ENCODE measurements around the gene DYNLT4.
"Not testable (repeated sequence)": the region's sequence is repeated elsewhere in the genome, so short reads cannot be mapped to it uniquely, and the experiment has no call there.

DYNLT4 gene

DNA sequence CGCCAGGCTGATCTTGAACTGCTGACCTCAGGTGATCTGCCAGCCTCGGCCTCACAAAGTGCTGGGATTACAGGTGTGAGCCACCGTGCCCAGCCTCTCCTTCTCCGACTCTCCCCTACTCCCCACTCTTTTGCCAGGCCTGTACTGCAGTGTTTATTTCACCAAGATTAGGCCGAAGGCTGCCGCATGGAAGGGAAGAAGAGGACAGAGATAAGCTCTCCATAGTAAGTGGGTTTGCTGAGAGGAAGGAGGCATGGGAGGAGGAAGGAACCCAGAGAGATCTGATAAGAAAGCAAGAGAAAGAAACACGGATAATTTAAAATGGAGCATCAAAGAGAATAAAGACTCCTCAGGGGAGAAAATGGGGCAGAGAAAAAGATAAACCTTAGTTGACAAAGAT, 27.2 kb upstream of the DYNLT4 start:
- Mint-ChIP-seq H3K36me3 (no peaks in the 10 kb centered on the region), H3K4me1 (peaks cover 7% of the 10 kb centered on the region), H3K4me3 (no peak overlapping the region), H3K9me3 (no peaks in the 10 kb centered on the region), H3K27ac (no peak overlapping the region), H3K27me3 (no peaks in the 10 kb centered on the region)

DNA sequence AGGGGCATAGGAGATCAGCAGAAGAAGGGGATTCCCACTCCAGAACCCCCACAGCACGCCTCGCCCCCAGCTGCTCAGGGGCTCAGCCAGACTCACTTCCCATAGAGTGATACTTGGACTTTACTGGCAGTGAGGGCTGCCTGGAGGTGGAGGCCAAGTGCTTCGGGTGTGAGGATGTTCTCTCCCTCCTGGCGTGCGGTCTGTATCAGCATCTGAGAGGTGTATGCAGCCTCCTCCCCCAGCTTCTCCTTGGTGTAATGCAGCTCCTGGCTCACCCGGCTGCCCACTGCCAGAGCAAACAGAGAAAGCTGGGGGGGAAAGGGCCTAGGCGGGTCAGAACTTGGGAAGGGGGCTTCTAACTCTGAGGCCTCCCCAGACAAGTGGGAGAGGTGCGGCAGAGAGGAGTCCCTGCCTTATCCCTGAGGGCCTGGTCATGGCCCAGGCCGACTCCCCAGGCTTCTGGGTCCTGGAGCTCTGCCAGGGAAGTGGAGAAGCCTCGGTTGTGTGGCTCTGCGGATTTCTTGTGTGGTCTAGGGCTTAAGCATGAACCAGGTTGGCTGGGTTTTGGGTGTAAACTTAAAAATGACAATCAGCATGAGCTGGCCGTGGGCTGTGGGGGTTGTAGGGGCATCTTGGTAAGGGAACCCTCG, 25.0 kb upstream of the DYNLT4 start:
- H3K9me3 Mint-ChIP-seq, result no peaks in the 10 kb centered on the region
- peaks cover 7% of the 10 kb centered on the region for H3K4me1 Mint-ChIP-seq
- H3K36me3 Mint-ChIP-seq, result no peaks in the 10 kb centered on the region
- H3K27ac Mint-ChIP-seq, result no peak overlapping the region
- H3K4me3 Mint-ChIP-seq, result no peak overlapping the region
- no peaks in the 10 kb centered on the region for H3K27me3 Mint-ChIP-seq

- H3K27ac Mint-ChIP-seq, result no peak overlapping the region
These were observed 24.4 kb upstream of the DYNLT4 start for GRCh38 chr1:44831516-44831915.

DNA sequence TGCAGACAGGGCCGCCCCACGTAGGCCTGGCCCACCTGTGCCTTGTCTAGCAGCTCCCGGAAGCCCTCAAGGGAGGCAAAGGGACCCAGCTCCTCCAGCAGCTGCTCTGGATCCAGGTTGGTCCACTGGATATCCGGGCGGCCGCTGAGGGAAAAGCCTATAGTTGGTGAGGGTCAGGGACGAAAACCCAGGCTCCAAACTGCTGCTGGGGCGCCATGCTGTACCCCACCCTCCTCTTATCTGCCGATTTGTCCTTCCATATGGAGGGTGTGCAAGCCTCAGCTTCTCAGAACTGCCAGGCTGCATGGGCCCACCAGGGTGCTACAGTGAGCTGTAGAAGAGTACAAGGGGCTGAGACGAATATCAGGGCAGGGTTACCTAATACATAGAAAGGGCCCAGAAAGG, 23.8 kb upstream of the DYNLT4 start:
- Mint-ChIP-seq H3K4me3 (no peak overlapping the region), H3K4me1 (peaks cover 5% of the 10 kb centered on the region), H3K9me3 (no peaks in the 10 kb centered on the region), H3K27me3 (no peaks in the 10 kb centered on the region), H3K27ac (no peak overlapping the region), H3K36me3 (no peaks in the 10 kb centered on the region)

More at GRCh38 chr1:44831516-44831915, 24.4 kb upstream of the DYNLT4 start:
- H3K4me1 Mint-ChIP-seq, result peaks cover 7% of the 10 kb centered on the region
- H3K27me3 Mint-ChIP-seq, result no peaks in the 10 kb centered on the region
- H3K4me3 Mint-ChIP-seq, result no peak overlapping the region
- H3K36me3 Mint-ChIP-seq, result no peaks in the 10 kb centered on the region
- no peaks in the 10 kb centered on the region for H3K9me3 Mint-ChIP-seq

- H3K9me3 Mint-ChIP-seq, result no peaks in the 10 kb centered on the region
- no peak overlapping the region for H3K27ac Mint-ChIP-seq
- H3K4me1 Mint-ChIP-seq, result no peaks in the 10 kb centered on the region
- H3K4me3 Mint-ChIP-seq, result no peak overlapping the region
- H3K27me3 Mint-ChIP-seq, result no peaks in the 10 kb centered on the region
- no peaks in the 10 kb centered on the region for H3K36me3 Mint-ChIP-seq
These were observed 22.6 kb upstream of the DYNLT4 start for GRCh38 chr1:44829506-44830384.

DNA sequence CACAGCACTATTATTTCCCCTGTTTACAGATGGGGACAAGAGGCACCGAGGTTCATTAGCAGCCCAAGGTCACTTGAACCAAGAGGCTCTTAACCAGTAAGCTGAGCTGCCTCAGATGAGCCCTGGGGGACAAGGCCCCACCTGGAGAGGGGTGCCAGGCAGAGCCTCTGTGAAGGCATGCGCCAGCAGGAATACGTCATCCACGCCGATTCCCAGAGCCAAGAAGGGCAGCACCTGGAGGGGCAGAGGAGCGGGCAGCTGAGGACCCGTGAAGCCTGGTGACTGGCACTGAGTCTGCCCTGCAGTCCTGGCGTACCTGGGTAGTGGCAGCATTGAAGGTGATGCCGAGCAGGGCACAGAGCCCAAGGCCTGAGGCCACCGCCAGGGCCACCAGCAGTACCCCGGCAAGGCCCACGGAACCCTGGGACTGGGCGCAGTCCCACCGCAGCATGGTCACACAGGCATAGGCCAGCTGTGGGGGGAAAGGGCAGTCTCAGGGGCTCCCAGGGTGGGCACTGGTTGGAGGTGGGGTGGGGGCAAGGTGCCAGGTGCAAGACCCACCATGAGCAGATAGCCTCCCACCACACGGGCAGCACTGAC, 21.8 kb upstream of the DYNLT4 start:
- Mint-ChIP-seq H3K9me3 (no peaks in the 10 kb centered on the region), H3K27me3 (no peaks in the 10 kb centered on the region), H3K27ac (no peak overlapping the region), H3K36me3 (no peaks in the 10 kb centered on the region), H3K4me1 (no peaks in the 10 kb centered on the region), H3K4me3 (no peak overlapping the region)

DNA sequence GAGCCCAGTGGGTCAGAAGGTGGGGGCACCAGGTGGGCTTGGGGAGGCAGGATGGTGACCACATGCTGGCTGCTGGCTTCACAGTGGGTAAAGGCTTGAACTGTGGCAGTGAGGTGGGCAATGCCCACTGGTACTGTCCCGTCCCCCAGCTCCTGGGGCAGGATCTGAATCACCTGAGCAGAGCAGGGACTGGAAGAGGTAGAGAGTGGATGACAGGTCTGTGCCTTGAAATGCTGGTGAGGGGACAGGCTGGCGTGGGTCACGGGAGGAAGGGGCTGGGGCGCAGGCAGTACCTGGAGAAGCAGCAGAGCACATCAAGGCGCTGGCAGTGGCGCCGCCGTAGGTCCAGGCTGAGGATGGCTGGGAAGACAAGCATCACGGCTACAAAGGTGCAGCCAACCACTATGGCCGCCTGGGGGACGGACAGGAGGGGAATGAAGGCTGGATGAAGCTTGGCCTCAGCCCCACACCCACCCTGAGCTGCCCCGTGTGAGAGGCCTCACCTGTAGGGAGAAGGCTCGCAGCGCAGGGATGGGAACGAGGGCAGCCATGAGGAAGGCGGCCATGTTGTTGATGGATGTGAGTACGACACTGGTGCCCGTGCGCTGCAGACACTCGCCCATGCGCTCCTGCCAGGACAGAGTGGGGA, 21.0 kb upstream of the DYNLT4 start:
- Mint-ChIP-seq H3K9me3 (no peaks in the 10 kb centered on the region), H3K27ac (no peak overlapping the region), H3K27me3 (no peaks in the 10 kb centered on the region), H3K4me3 (no peak overlapping the region), H3K4me1 (no peaks in the 10 kb centered on the region), H3K36me3 (no peaks in the 10 kb centered on the region)

- Mint-ChIP-seq H3K4me3 (no peak overlapping the region), H3K4me1 (no peaks in the 10 kb centered on the region), H3K36me3 (no peaks in the 10 kb centered on the region), H3K9me3 (no peaks in the 10 kb centered on the region), H3K27me3 (no peaks in the 10 kb centered on the region), H3K27ac (no peak overlapping the region)
These were observed 20.2 kb upstream of the DYNLT4 start for GRCh38 chr1:44827197-44828002.

- H3K9me3 Mint-ChIP-seq, result no peaks in the 10 kb centered on the region
- peaks cover 2% of the 10 kb centered on the region for H3K4me1 Mint-ChIP-seq
- H3K36me3 Mint-ChIP-seq, result no peaks in the 10 kb centered on the region
- no peak overlapping the region for H3K4me3 Mint-ChIP-seq
- H3K27me3 Mint-ChIP-seq, result no peaks in the 10 kb centered on the region
- H3K27ac Mint-ChIP-seq, result no peak overlapping the region
These were observed 19.4 kb upstream of the DYNLT4 start for GRCh38 chr1:44826375-44827196.

DNA sequence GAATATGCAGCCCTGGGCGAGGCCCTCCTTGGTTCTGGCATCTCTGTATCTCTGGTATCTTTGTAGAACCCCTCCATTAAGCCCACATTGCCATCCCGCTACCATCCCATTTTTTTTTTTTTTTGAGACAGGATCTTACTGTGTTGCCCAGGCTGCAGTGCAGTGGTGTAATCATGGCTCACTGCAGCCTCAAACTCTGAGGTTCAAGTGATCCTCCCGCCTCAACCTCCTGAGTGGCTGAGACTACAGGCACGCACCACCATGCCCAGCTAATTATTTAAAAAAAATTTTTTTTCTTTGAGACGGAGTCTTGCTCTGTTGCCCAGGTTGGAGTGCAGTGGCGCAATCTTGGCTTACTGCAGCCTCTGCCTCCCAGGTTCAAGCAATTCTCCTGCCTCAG, 17.2 kb upstream of the DYNLT4 start:
- H3K4me1 Mint-ChIP-seq, result peaks cover 19% of the 10 kb centered on the region
- not testable (repeated sequence) for H3K27ac Mint-ChIP-seq, H3K9me3 Mint-ChIP-seq, H3K4me3 Mint-ChIP-seq, H3K27me3 Mint-ChIP-seq, H3K36me3 Mint-ChIP-seq

DNA sequence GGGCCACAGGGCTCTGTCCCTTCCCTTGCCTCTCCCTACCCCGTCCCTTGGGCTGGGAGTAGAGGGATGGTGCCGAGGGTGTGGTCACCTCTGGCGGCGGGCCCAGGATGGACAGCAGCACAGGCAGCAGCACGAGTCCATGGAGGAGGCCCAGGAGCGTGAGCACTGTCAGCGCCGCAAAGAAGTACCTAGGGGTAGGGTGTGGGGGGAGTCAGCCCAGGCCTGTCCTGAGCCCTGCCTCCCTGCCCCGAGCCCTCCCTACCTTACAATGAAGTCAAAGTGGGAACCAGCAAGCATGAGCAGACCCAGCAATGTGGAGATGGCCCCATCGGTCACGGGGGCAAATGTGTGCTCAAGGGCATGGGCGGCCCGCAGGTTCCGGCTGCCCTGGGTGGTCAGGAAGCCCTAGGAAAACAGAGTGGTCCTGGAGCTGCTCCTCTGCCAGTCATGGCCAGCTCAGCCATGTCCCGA, 15.9 kb upstream of the DYNLT4 start:
- Mint-ChIP-seq H3K4me1 (peaks cover 31% of the 10 kb centered on the region), H3K9me3 (no peaks in the 10 kb centered on the region), H3K27ac (peak overlapping the region; percentile 62), H3K36me3 (no peaks in the 10 kb centered on the region), H3K4me3 (no peak overlapping the region), H3K27me3 (no peaks in the 10 kb centered on the region)

DNA sequence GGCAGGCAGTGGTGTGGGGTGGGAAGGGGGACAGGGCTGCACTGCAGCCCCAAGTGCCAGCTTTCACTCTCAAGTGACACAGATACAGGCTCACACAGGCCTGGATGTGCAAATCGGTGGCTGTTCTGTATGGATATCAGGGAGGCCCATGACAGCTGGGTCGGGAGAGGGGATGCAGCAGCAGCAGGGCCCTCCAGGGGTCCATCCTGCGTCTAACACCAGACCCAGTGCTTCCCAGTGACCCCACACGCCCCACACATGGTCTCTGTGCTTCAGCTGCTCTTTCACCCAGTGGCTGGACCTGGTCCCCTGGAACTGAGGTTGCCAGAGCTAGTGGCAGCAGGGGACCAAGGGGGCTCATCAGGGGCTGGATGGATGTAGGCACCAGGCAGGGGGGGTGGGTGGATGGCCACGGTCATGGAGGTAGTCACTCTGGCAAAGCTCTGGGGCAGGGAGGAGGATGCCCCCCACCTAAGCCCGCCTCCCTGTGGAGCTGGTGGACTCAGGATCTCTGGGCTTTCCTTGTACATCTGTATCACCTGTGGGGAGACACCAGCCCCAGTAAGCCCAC, 15.1 kb upstream of the DYNLT4 start:
- H3K27ac Mint-ChIP-seq, result no peak overlapping the region
- H3K36me3 Mint-ChIP-seq, result no peaks in the 10 kb centered on the region
- H3K4me3 Mint-ChIP-seq, result no peak overlapping the region
- H3K27me3 Mint-ChIP-seq, result no peaks in the 10 kb centered on the region
- no peaks in the 10 kb centered on the region for H3K9me3 Mint-ChIP-seq
- H3K4me1 Mint-ChIP-seq, result peaks cover 39% of the 10 kb centered on the region

DNA sequence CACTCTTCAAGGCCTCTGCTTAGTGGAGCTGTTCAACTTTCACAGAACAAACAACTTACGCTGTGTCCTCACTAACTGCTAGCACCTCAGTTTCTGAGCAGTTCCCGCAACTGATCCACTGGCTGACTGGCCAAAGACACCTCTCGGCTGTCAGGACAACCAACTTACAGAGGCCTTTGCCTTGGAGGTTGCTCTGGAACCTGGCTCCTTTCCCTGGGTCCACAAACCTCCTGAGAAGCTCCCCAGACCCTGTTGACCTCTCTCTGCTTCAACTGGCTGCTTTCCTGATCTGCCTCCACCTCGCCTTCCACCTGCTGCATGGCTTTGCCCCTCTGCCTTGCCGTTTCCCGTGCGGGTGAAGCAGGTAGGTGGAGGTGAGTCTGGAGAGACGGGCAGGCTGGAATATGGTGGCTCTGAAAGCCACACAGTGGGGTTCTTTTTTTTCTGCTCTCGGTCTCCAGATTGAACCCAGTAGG, 14.1 kb upstream of the DYNLT4 start:
- Mint-ChIP-seq H3K9me3 (no peaks in the 10 kb centered on the region), H3K27me3 (no peaks in the 10 kb centered on the region), H3K4me3 (peak overlapping the region; percentile 94), H3K36me3 (no peaks in the 10 kb centered on the region), H3K27ac (peak overlapping the region; percentile 86), H3K4me1 (peaks cover 40% of the 10 kb centered on the region)

Measured in activated naive CD4-positive, alpha-beta T cell treated with anti-CD3 and anti-CD28 coated beads, Interleukin-2, amount 50 U/mL, for 24 hours (primary cell).